Brain microvascular endothelial cell (primary cell): ENCODE data around the gene CYP26B1.

Experiments used
- DNase-seq: peaks from one replicate; pipeline ENCODE4 v3.0.0-alpha.2; 2020
- H3K27ac ChIP-seq: fragments of 250-450 bp; sonication (Bioruptor Pico); 2 replicates; pipeline ENCODE4 v1.5.1; 2020; ENCODE audit warnings: mild to moderate bottlenecking, moderate library complexity
- H3K27me3 ChIP-seq: fragments of 250-450 bp; sonication (Bioruptor Pico); replicated peaks from 2 replicates; pipeline ENCODE4 v1.5.1; 2020; ENCODE audit warnings: mild to moderate bottlenecking
- H3K36me3 ChIP-seq: fragments of 250-450 bp; sonication (Bioruptor Pico); replicated peaks from 2 replicates; pipeline ENCODE4 v1.5.1; 2020; ENCODE audit warnings: mild to moderate bottlenecking
- H3K4me3 ChIP-seq: 2 replicates; pipeline ENCODE4 v1.5.1; 2011; ENCODE audit warnings: low read depth, mild to moderate bottlenecking, control low read depth, low read length, moderate library complexity
- CTCF ChIP-seq: IDR thresholded peaks from 2 replicates; pipeline ENCODE4 v1.5.1; 2011; ENCODE audit warnings: low read depth, mild to moderate bottlenecking, moderate library complexity, low read length, control low read depth, inconsistent platforms; ENCODE audit errors: missing control alignments
- in situ Hi-C: cut with HindIII; loops from 2 replicates; pipeline ENCODE4 v1.10.0; 2017; ENCODE audit warnings: low sequenced_read_pairs, low pct_ligation_motif_present

The CYP26B1 gene

GRCh38 chr2:72127401-72128058, 20.1 kb downstream of the CYP26B1 start:
- Histone ChIP-seq H3K27me3 (no peaks in the 10 kb centered on the region), H3K36me3 (no peaks in the 10 kb centered on the region), H3K27ac (no peak overlapping the region), H3K4me3 (no peak overlapping the region)
- no peak for TF ChIP-seq CTCF
- in situ Hi-C loops = no loop called here
- no peak for DNase-seq

GRCh38 chr2:72126186-72127100, 21.2 kb downstream of the CYP26B1 start:
- no peak overlapping the region for H3K4me3 ChIP-seq
- H3K36me3 ChIP-seq = no peaks in the 10 kb centered on the region
- no peak overlapping the region for H3K27ac ChIP-seq
- in situ Hi-C loops = no loop called here
- TF ChIP-seq CTCF = no peak
- no peak for DNase-seq
- H3K27me3 ChIP-seq = no peaks in the 10 kb centered on the region

GRCh38 chr2:72124376-72124775, 23.3 kb downstream of the CYP26B1 start:
- no peaks in the 10 kb centered on the region for H3K36me3 ChIP-seq
- H3K4me3 ChIP-seq = no peak overlapping the region
- no peak overlapping the region for H3K27ac ChIP-seq
- in situ Hi-C loops = no loop called here
- DNase-seq = no peak
- H3K27me3 ChIP-seq = no peaks in the 10 kb centered on the region
- TF ChIP-seq CTCF = no peak

GRCh38 chr2:72121153-72121552, 26.5 kb downstream of the CYP26B1 start:
- DNase-seq = no peak
- Histone ChIP-seq H3K36me3 (no peaks in the 10 kb centered on the region), H3K27me3 (no peaks in the 10 kb centered on the region), H3K4me3 (no peak overlapping the region), H3K27ac (no peak overlapping the region)
- in situ Hi-C loops = no loop called here
- no peak for TF ChIP-seq CTCF

GRCh38 chr2:72118951-72119350, 28.7 kb downstream of the CYP26B1 start:
- in situ Hi-C loops = no loop called here
- H3K27me3 ChIP-seq = no peaks in the 10 kb centered on the region
- TF ChIP-seq CTCF = no peak

GRCh38 chr2:72118386-72118785, 29.3 kb downstream of the CYP26B1 start:
- no peak for DNase-seq
- Histone ChIP-seq H3K4me3 (no peak overlapping the region), H3K27me3 (no peaks in the 10 kb centered on the region), H3K27ac (no peak overlapping the region), H3K36me3 (no peaks in the 10 kb centered on the region)
- TF ChIP-seq CTCF = no peak
- in situ Hi-C loops = no loop called here

More at GRCh38 chr2:72118951-72119350, 28.7 kb downstream of the CYP26B1 start:
- no peak overlapping the region for H3K4me3 ChIP-seq
- DNase-seq = no peak
- no peak overlapping the region for H3K27ac ChIP-seq
- no peaks in the 10 kb centered on the region for H3K36me3 ChIP-seq
